Lower leg skin (tissue), 3 donors: ENCODE data around the gene SLC26A3.

Source experiments
- POLR2A ChIP-seq, 2 donors: fragments of 450-650 bp; IDR thresholded peaks; one replicate each; pipeline ENCODE4 v1.6.1; 2016 to 2017; ENCODE audit warnings: antibody characterized with exemption in 2 of 2, mild to moderate bottlenecking in 1 of 2, moderate library complexity in 1 of 2
- TF ChIP-seq, protein P1 (sequence below), 3 donors: fragments of 450-650 bp; IDR thresholded peaks; one replicate each; pipeline ENCODE4 v1.5.1; 2016; ENCODE audit warnings: antibody characterized with exemption in 3 of 3, mild to moderate bottlenecking in 3 of 3, moderate library complexity in 2 of 3

DNA sequence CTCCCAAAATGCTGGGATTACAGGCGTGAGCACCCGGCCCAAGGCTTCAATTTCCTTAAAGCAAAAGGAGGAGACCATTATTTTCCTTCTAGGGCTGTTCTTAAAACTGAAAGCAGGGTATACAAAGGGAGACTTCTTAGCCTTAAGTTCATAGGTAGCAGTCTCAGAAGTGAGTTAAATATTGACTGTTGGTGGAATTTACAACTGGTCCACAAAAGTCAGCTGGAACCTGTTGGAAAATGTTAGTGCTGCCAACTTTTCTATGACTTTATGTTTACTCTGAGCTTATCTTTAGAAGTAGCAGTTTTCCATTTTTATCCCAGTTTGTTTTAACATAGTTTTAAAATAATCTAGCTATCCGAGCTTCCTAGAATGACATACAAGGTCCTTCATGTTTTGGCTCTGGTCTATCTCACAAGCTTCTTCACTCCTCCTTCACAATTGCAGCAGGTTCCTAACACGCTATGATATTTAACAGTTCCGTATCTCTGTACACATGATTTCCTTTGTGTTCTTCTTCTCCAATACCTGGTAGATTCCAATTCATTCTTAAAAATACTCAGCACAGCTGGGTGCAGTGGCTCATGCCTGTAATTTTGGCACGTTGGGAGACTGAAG lies 3.3 kb downstream of the SLC26A3 start:
- TF ChIP-seq, protein P1, sequence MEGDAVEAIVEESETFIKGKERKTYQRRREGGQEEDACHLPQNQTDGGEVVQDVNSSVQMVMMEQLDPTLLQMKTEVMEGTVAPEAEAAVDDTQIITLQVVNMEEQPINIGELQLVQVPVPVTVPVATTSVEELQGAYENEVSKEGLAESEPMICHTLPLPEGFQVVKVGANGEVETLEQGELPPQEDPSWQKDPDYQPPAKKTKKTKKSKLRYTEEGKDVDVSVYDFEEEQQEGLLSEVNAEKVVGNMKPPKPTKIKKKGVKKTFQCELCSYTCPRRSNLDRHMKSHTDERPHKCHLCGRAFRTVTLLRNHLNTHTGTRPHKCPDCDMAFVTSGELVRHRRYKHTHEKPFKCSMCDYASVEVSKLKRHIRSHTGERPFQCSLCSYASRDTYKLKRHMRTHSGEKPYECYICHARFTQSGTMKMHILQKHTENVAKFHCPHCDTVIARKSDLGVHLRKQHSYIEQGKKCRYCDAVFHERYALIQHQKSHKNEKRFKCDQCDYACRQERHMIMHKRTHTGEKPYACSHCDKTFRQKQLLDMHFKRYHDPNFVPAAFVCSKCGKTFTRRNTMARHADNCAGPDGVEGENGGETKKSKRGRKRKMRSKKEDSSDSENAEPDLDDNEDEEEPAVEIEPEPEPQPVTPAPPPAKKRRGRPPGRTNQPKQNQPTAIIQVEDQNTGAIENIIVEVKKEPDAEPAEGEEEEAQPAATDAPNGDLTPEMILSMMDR (IDR thresholded peaks at IDR 0.05), result no peak
- TF ChIP-seq POLR2A (IDR thresholded peaks at IDR 0.05), result no peak
